ENCODE results near the gene GPN3.
"Not testable (repeated sequence)": the region's sequence is repeated elsewhere in the genome, so short reads cannot be mapped to it uniquely, and the experiment has no call there.

Gene GPN3

GRCh38 chr12:110466791-110467190 lies 1.3 kb downstream of the GPN3 start:
- in situ Hi-C loops (cut with HindIII; ENCODE audit: low pct_unique_long_range_greater_than_20kb, low sequenced_read_pairs), result no loop called here
- no peak for DNase-seq (ENCODE audit: low read depth in 1 of 2, low spot score in 1 of 2)
- TF ChIP-seq JUND (IDR thresholded peaks at IDR 0.05; ENCODE audit: low read depth), result no peak

- in situ Hi-C loops (cut with HindIII; ENCODE audit: low pct_unique_long_range_greater_than_20kb, low sequenced_read_pairs); DNase-seq (ENCODE audit: low read depth in 1 of 2, low spot score in 1 of 2): not testable (repeated sequence)
Measured at GRCh38 chr12:110465765-110466164, 2.3 kb downstream of the GPN3 start.

GRCh38 chr12:110465024-110465423 lies 3.0 kb downstream of the GPN3 start:
- DNase-seq (ENCODE audit: low read depth in 1 of 2, low spot score in 1 of 2), result no peak
- no peak for TF ChIP-seq JUND (IDR thresholded peaks at IDR 0.05; ENCODE audit: low read depth)
- in situ Hi-C loops (cut with HindIII; ENCODE audit: low pct_unique_long_range_greater_than_20kb, low sequenced_read_pairs), result no loop called here

- in situ Hi-C loops (cut with HindIII; ENCODE audit: low pct_unique_long_range_greater_than_20kb, low sequenced_read_pairs); DNase-seq (ENCODE audit: low read depth in 1 of 2, low spot score in 1 of 2): not testable (repeated sequence)
Measured at GRCh38 chr12:110461189-110461588, 6.9 kb downstream of the GPN3 start.

- in situ Hi-C loops (cut with HindIII; ENCODE audit: low pct_unique_long_range_greater_than_20kb, low sequenced_read_pairs), result no loop called here
- no peak for DNase-seq (ENCODE audit: low read depth in 1 of 2, low spot score in 1 of 2)
- no peak for TF ChIP-seq JUND (IDR thresholded peaks at IDR 0.05; ENCODE audit: low read depth)
Measured at GRCh38 chr12:110458756-110459155, 9.3 kb downstream of the GPN3 start.

GRCh38 chr12:110453569-110454296 lies 14.3 kb downstream of the GPN3 start:
- no peak for TF ChIP-seq JUND (IDR thresholded peaks at IDR 0.05; ENCODE audit: low read depth)
- in situ Hi-C loops (cut with HindIII; ENCODE audit: low pct_unique_long_range_greater_than_20kb, low sequenced_read_pairs), result no loop called here
- DNase-seq (ENCODE audit: low read depth in 1 of 2, low spot score in 1 of 2), result no peak

- in situ Hi-C loops (cut with HindIII; ENCODE audit: low pct_unique_long_range_greater_than_20kb, low sequenced_read_pairs), result no loop called here
- DNase-seq (ENCODE audit: low read depth in 1 of 2, low spot score in 1 of 2), result no peak
- TF ChIP-seq JUND (IDR thresholded peaks at IDR 0.05; ENCODE audit: low read depth), result no peak
Measured at GRCh38 chr12:110451263-110451662, 16.8 kb downstream of the GPN3 start.

- in situ Hi-C loops (cut with HindIII; ENCODE audit: low pct_unique_long_range_greater_than_20kb, low sequenced_read_pairs), result no loop called here
- DNase-seq (ENCODE audit: low read depth in 1 of 2, low spot score in 1 of 2), result peak; percentile 73 to 98
- no peak for TF ChIP-seq JUND (IDR thresholded peaks at IDR 0.05; ENCODE audit: low read depth)
Measured at GRCh38 chr12:110449799-110450497, 18.1 kb downstream of the GPN3 start, which contains the start of gene ARPC3. TSS of gene ARPC3 (minus strand) at chr12:110450337. CDS start at chr12:110450260, 77 bp downstream.

- in situ Hi-C loops (cut with HindIII; ENCODE audit: low pct_unique_long_range_greater_than_20kb, low sequenced_read_pairs), result no loop called here
- TF ChIP-seq JUND (IDR thresholded peaks at IDR 0.05; ENCODE audit: low read depth), result no peak
- DNase-seq (ENCODE audit: low read depth in 1 of 2, low spot score in 1 of 2), result no peak
Measured at GRCh38 chr12:110444455-110444854, 23.6 kb downstream of the GPN3 start.

GRCh38 chr12:110436231-110436630 lies 31.8 kb downstream of the GPN3 start:
- no peak for TF ChIP-seq JUND (IDR thresholded peaks at IDR 0.05; ENCODE audit: low read depth)
- no peak for DNase-seq (ENCODE audit: low read depth in 1 of 2, low spot score in 1 of 2)
- in situ Hi-C loops (cut with HindIII; ENCODE audit: low pct_unique_long_range_greater_than_20kb, low sequenced_read_pairs), result no loop called here

GRCh38 chr12:110431957-110432587 lies 36.0 kb downstream of the GPN3 start:
- in situ Hi-C loops (cut with HindIII; ENCODE audit: low pct_unique_long_range_greater_than_20kb, low sequenced_read_pairs), result no loop called here
- no peak for TF ChIP-seq JUND (IDR thresholded peaks at IDR 0.05; ENCODE audit: low read depth)
- DNase-seq (ENCODE audit: low read depth in 1 of 2, low spot score in 1 of 2), result no peak

GRCh38 chr12:110429676-110430075 lies 38.4 kb downstream of the GPN3 start:
- DNase-seq (ENCODE audit: low read depth in 1 of 2, low spot score in 1 of 2); in situ Hi-C loops (cut with HindIII; ENCODE audit: low pct_unique_long_range_greater_than_20kb, low sequenced_read_pairs): not testable (repeated sequence)

GRCh38 chr12:110426406-110426805 lies 41.7 kb downstream of the GPN3 start:
- no peak for TF ChIP-seq JUND (IDR thresholded peaks at IDR 0.05; ENCODE audit: low read depth)
- in situ Hi-C loops (cut with HindIII; ENCODE audit: low pct_unique_long_range_greater_than_20kb, low sequenced_read_pairs), result no loop called here
- no peak for DNase-seq (ENCODE audit: low read depth in 1 of 2, low spot score in 1 of 2)
